SU-DHL-6 (cell line): ENCODE data around the gene AP2S1.
"Not testable (repeated sequence)": the region's sequence is repeated elsewhere in the genome, so short reads cannot be mapped to it uniquely, and the experiment has no call there.

Experiments
- H2AFZ ChIP-seq: fragments of 200-600 bp; sonication (generic); 2 replicates; pipeline ENCODE4 v1.6.1; 2014; ENCODE audit warnings: low read depth, mild to moderate bottlenecking, moderate library complexity, mixed read lengths, antibody characterized with exemption, low read length; ENCODE audit not compliant: severe bottlenecking
- H3F3A ChIP-seq: fragments of 200-600 bp; shearing (Covaris generic); 2 replicates; pipeline ENCODE4 v1.6.0; 2016; ENCODE audit warnings: antibody characterized with exemption, mild to moderate bottlenecking; ENCODE audit not compliant: insufficient read depth
- H3K27ac ChIP-seq: fragments of 200-600 bp; sonication (generic); 2 replicates; pipeline ENCODE4 v1.5.1; 2016; ENCODE audit warnings: low read depth, mild to moderate bottlenecking, low read length, moderate library complexity, mixed read lengths
- H3K27me3 ChIP-seq: fragments of 200-600 bp; sonication (generic), shearing (Covaris generic); 2 replicates; pipeline ENCODE4 v1.6.0; 2014; ENCODE audit warnings: mild to moderate bottlenecking, low read length
- H3K36me3 ChIP-seq: fragments of 200-600 bp; sonication (generic); 2 replicates; pipeline ENCODE4 v1.6.1; 2014; ENCODE audit warnings: mild to moderate bottlenecking, low read length, mixed read lengths
- H3K4me2 ChIP-seq: fragments of 300-600, 200-600 bp; shearing (Covaris generic), sonication (generic); 2 replicates; pipeline ENCODE4 v1.6.0; 2014; ENCODE audit warnings: low read length, low read depth, mild to moderate bottlenecking; ENCODE audit not compliant: poor library complexity, severe bottlenecking
- H3K4me3 ChIP-seq: fragments of 200-600 bp; sonication (generic); 2 replicates; pipeline ENCODE4 v1.5.1; 2014; ENCODE audit warnings: antibody characterized with exemption, low read length, mild to moderate bottlenecking, mixed read lengths; ENCODE audit not compliant: insufficient read depth, poor library complexity, severe bottlenecking
- H3K79me2 ChIP-seq: fragments of 200-600 bp; sonication (generic); 2 replicates; pipeline ENCODE4 v1.6.1; 2014; ENCODE audit warnings: mild to moderate bottlenecking, low read length, moderate library complexity; ENCODE audit not compliant: insufficient read depth
- H3K9ac ChIP-seq: fragments of 200-600 bp; sonication (generic); 2 replicates; pipeline ENCODE4 v1.7.0; 2014; ENCODE audit warnings: mild to moderate bottlenecking, low read length
- H3K9me2 ChIP-seq: fragments of 200-600 bp; sonication (generic); replicated peaks from 2 replicates; pipeline ENCODE4 v1.6.1; 2014; ENCODE audit warnings: low read length; ENCODE audit not compliant: insufficient read depth
- H3K9me3 ChIP-seq: fragments of 200-600 bp; sonication (generic); 2 replicates; pipeline ENCODE4 v1.6.1; 2014; ENCODE audit warnings: low read length, mixed read lengths; ENCODE audit not compliant: insufficient read depth
- H4K20me1 ChIP-seq: fragments of 200-600 bp; sonication (generic); 2 replicates; pipeline ENCODE4 v1.6.1; 2014; ENCODE audit warnings: low read depth, mild to moderate bottlenecking, antibody characterized with exemption, low read length, moderate library complexity, mixed read lengths
- EZH2phosphoT487 ChIP-seq: fragments of 200-600 bp; sonication (generic), shearing (Covaris generic); conservative IDR thresholded peaks from 2 replicates; pipeline ENCODE4 v1.6.1; 2018; ENCODE audit warnings: mild to moderate bottlenecking, antibody characterized with exemption, low read length, moderate library complexity, mixed read lengths
- TF ChIP-seq, protein P1 (sequence below): fragments of 200-600 bp; sonication (generic); IDR thresholded peaks from one replicate; pipeline ENCODE4 v1.5.1; 2017; ENCODE audit warnings: antibody characterized with exemption, mild to moderate bottlenecking, low read length, moderate library complexity; ENCODE audit not compliant: insufficient read depth, poor library complexity, severe bottlenecking

AP2S1 gene

DNA sequence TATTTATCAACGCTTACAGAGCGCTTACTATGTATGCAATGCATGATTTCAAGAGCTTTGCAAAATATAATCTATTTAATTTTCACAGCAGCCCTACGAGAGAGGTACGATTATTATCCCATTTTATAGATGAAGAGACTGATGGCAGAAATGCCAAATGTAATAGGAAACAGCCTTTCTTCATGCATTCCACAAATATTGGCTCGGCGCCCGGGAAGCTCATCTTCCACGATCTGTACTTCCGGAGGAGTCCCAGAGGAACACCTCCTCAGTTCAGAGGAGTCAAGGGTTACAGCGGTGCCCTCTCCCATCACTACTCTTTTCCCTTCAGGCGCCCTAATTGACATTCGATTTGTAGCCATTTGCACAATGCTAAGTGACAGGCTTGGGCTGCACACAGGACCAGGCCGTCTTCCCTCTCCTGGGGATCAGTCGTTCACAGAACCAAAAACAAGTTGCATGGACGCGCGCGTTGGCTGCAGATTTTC lies 9.0 kb upstream of the AP2S1 start:
- Histone ChIP-seq H2AFZ (peak overlapping the region; percentile 3), H3K4me2 (peak overlapping the region; percentile 71), H3K4me3 (peak overlapping the region; percentile 60), H3F3A (no peaks in the 10 kb centered on the region; the same call in 1 of the 2 replicates), H3K36me3 (no peaks in the 10 kb centered on the region), H3K9me2 (no peaks in the 10 kb centered on the region), H3K9me3 (no peaks in the 10 kb centered on the region), H3K27me3 (no peaks in the 10 kb centered on the region), H4K20me1 (no peaks in the 10 kb centered on the region; the same call in 1 of the 2 replicates), H3K79me2 (peaks cover 34% of the 10 kb centered on the region), H3K27ac (peak overlapping the region; percentile 91), H3K9ac (peak overlapping the region; percentile 77)
- TF ChIP-seq, protein P1, sequence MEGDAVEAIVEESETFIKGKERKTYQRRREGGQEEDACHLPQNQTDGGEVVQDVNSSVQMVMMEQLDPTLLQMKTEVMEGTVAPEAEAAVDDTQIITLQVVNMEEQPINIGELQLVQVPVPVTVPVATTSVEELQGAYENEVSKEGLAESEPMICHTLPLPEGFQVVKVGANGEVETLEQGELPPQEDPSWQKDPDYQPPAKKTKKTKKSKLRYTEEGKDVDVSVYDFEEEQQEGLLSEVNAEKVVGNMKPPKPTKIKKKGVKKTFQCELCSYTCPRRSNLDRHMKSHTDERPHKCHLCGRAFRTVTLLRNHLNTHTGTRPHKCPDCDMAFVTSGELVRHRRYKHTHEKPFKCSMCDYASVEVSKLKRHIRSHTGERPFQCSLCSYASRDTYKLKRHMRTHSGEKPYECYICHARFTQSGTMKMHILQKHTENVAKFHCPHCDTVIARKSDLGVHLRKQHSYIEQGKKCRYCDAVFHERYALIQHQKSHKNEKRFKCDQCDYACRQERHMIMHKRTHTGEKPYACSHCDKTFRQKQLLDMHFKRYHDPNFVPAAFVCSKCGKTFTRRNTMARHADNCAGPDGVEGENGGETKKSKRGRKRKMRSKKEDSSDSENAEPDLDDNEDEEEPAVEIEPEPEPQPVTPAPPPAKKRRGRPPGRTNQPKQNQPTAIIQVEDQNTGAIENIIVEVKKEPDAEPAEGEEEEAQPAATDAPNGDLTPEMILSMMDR, result no peak
- no peak for TF ChIP-seq EZH2phosphoT487

DNA sequence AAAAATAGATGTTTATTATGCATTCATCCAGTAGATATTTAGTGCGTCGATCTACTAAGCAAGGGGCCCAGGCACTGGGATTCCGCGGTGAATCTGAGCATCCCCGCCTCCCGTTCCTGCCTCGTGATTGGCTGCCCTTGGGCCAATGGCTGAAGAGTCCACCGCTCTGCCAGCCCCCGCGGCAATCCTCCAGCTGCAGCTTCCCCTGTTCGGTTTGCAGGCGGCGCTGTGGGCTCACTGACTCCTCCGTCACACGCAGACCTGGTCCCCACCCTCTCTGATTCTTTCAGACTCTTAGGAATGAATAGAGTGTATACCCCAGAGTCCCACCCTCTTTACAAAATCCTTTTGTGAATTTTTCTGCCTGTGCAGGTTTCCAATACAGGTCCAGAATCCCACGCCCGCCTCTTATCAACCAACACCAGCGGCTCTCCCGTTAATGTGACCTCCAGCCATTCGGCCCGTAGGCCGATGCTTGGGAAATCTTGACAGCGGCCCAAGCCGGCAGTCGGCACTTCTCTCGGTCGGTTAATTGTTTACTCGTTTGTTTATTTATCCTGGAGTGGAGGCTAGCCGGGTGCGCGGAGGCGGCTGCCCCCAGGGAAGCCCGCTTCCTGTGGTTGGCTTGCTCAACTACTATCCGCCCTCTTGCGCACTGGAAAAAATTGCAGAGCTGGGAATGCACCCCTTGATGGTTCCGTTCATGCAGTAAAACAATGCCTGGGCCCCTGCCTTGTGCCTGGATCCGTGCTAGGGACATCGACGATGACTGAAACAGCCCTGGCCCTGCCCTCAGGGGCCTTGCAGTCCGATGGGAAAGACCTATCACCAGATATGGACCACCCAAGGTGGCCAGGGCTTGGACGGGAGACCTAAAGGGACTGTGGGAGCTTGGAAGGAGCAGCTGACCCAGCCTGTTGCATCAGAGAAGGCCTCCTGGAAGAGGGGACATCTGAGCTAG lies 5.7 kb upstream of the AP2S1 start:
- Histone ChIP-seq H3K9me3 (no peaks in the 10 kb centered on the region), H3K4me2 (peak overlapping the region; percentile 42), H3K27ac (no peak overlapping the region), H3K79me2 (peaks cover under 1% of the 10 kb centered on the region; the same call in 1 of the 2 replicates), H3F3A (no peaks in the 10 kb centered on the region), H3K4me3 (no peak overlapping the region), H3K27me3 (no peaks in the 10 kb centered on the region), H2AFZ (peak overlapping the region; percentile 58), H3K36me3 (no peaks in the 10 kb centered on the region), H3K9me2 (no peaks in the 10 kb centered on the region), H3K9ac (no peak overlapping the region), H4K20me1 (no peaks in the 10 kb centered on the region)
- TF ChIP-seq, protein P1, result peak; percentile 72
- no peak for TF ChIP-seq EZH2phosphoT487

DNA sequence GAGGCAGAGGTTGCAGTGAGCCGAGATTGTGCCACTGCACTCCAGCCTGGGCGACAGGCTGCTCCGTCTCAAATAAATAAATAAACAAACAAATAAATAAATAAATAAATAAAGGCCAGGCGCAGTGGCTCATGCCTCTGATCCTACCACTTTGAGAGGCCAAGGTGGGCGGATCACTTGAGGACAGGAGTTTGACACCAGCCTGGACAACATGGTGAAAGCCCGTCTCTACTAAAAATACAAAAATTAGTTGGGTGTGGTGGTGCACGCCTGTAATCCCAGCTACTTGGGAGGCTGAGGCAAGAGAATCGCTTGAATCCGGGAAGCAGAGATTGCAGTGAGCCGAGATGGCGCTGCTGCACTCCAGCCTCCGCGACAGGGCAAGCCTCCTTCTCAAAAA lies 4.1 kb upstream of the AP2S1 start:
- H3K27me3 ChIP-seq, H3K9me3 ChIP-seq, H3K79me2 ChIP-seq, H3K36me3 ChIP-seq, H4K20me1 ChIP-seq, H3K9me2 ChIP-seq, H3K27ac ChIP-seq, H3K9ac ChIP-seq, H2AFZ ChIP-seq, H3F3A ChIP-seq, H3K4me2 ChIP-seq, H3K4me3 ChIP-seq: not testable (repeated sequence)

DNA sequence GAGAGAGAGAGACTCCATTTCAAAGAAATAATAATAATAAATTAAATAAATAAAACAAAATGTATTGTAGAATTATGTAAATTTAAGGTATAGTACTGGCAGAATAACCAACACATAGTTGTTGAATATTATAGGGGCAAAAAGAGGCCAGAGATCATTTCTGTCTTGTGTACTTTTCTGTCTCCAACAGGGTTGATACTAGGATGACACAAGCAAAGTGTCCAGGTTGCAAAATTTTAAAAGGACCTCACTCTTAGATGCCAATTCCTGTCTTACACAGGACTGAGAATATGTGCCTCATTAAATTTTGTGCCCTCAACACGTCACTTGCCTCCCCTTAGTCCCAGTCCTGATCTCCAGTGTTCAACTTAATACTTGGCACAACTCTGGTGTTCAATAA lies 2.2 kb upstream of the AP2S1 start:
- no peak for TF ChIP-seq EZH2phosphoT487
- TF ChIP-seq, protein P1, result no peak
- H3K36me3 ChIP-seq, result no peaks in the 10 kb centered on the region
- H3K9ac ChIP-seq, result no peak overlapping the region
- no peak overlapping the region for H3K4me3 ChIP-seq
- no peaks in the 10 kb centered on the region for H3K9me2 ChIP-seq
- H2AFZ ChIP-seq, result no peak overlapping the region
- no peak overlapping the region for H3K4me2 ChIP-seq
- peaks cover 14% of the 10 kb centered on the region for H3K79me2 ChIP-seq
- H3K27ac ChIP-seq, result no peak overlapping the region
- no peaks in the 10 kb centered on the region for H3K27me3 ChIP-seq
- no peaks in the 10 kb centered on the region for H3K9me3 ChIP-seq
- H4K20me1 ChIP-seq, result no peaks in the 10 kb centered on the region
- H3F3A ChIP-seq, result no peaks in the 10 kb centered on the region
